Mesendoderm (in vitro differentiated cells): ENCODE measurements around the gene PFAS. TPM values are rescaled to one million over a fixed set of nuclear protein-coding genes. Genes with fewer than 3 reads are reported as not detected.

Experiments
- DNase-seq: peaks from one replicate; pipeline ENCODE4 v3.0.0; 2013
- H2AK5ac ChIP-seq: 2 replicates; pipeline ENCODE4 v1.6.1; 2013; ENCODE audit warnings: low read length, inconsistent platforms
- H2BK120ac ChIP-seq: 2 replicates; pipeline ENCODE4 v1.6.1; 2013; ENCODE audit warnings: low read depth, mild to moderate bottlenecking, low read length, moderate library complexity, mixed read lengths
- H2BK15ac ChIP-seq: replicated peaks from 2 replicates; pipeline ENCODE4 v1.6.1; 2013; ENCODE audit warnings: low read depth, mild to moderate bottlenecking, moderate library complexity
- H2BK5ac ChIP-seq: 2 replicates; pipeline ENCODE4 v1.6.1; 2013; ENCODE audit warnings: low read length, inconsistent platforms
- H3K18ac ChIP-seq: 2 replicates; pipeline ENCODE4 v1.6.1; 2013; ENCODE audit warnings: mild to moderate bottlenecking, low read length, mixed read lengths
- H3K23ac ChIP-seq: one replicate; pipeline ENCODE4 v1.6.1; 2013; ENCODE audit warnings: low read length
- H3K27ac ChIP-seq: 2 replicates; pipeline ENCODE4 v1.5.1; 2013; ENCODE audit warnings: low read depth, mild to moderate bottlenecking, inconsistent platforms, low read length, moderate library complexity
- H3K27me3 ChIP-seq: 2 replicates; pipeline ENCODE4 v1.6.1; 2013; ENCODE audit warnings: low read length, control low read depth, mild to moderate bottlenecking, inconsistent platforms; ENCODE audit not compliant: insufficient read depth, poor library complexity
- H3K36me3 ChIP-seq: 2 replicates; pipeline ENCODE4 v1.6.1; 2013; ENCODE audit warnings: low read length, inconsistent platforms; ENCODE audit not compliant: control insufficient read depth, insufficient read depth
- H3K4ac ChIP-seq: one replicate; pipeline ENCODE4 v1.6.1; 2013; ENCODE audit warnings: low read depth, mild to moderate bottlenecking, low read length, moderate library complexity
- H3K4me1 ChIP-seq: 2 replicates; pipeline ENCODE4 v1.6.1; 2013; ENCODE audit warnings: low read depth, low read length, inconsistent platforms; ENCODE audit not compliant: control insufficient read depth
- H3K4me2 ChIP-seq: 2 replicates; pipeline ENCODE4 v1.6.1; 2013; ENCODE audit warnings: low read length
- H3K4me3 ChIP-seq: 2 replicates; pipeline ENCODE4 v1.5.1; 2013; ENCODE audit warnings: mild to moderate bottlenecking, low read length
- H3K56ac ChIP-seq: one replicate; pipeline ENCODE4 v1.6.1; 2013; ENCODE audit warnings: low read length
- H3K79me1 ChIP-seq: 2 replicates; pipeline ENCODE4 v1.6.1; 2013; ENCODE audit warnings: low read length, inconsistent platforms
- H3K79me2 ChIP-seq: 2 replicates; pipeline ENCODE4 v1.6.1; 2013; ENCODE audit warnings: mild to moderate bottlenecking, low read length; ENCODE audit not compliant: control insufficient read depth, insufficient read depth
- H3K9ac ChIP-seq: 2 replicates; pipeline ENCODE4 v1.6.1; 2013; ENCODE audit warnings: low read length, inconsistent platforms
- H4K5ac ChIP-seq: one replicate; pipeline ENCODE4 v1.6.1; 2013; ENCODE audit warnings: low read length
- H4K8ac ChIP-seq: one replicate; pipeline ENCODE4 v1.6.1; 2013; ENCODE audit warnings: low read depth, mild to moderate bottlenecking, control low read depth, low read length, moderate library complexity
- WGBS: extraction: QIAGEN DNeasy Blood & Tissue Kit; methylation state at CpG from one replicate; pipeline ENCODE4 v1.1.7; 2013; ENCODE audit warnings: low lambda C conversion rate, missing lambda C conversion rate; ENCODE audit not compliant: insufficient coverage; ENCODE audit errors: extremely low coverage; 5-methylcytosine and 5-hydroxymethylcytosine counted together
- polyA plus RNA-seq, 2 experiments: library from polyadenylated mRNA; stranded (reverse); fragments of 200-250 nt; gene quantifications; one replicate each; pipeline ENCODE4 v1.2.3, GENCODE V29; 2013

PFAS gene
- 69.9 TPM for polyA plus RNA-seq (2013, experiment 1 of 2)
- polyA plus RNA-seq (2013, experiment 2 of 2) = 69.8 TPM

- Histone ChIP-seq H3K27me3 (no peaks in the 10 kb centered on the region), H3K27ac (peak within 1 kb of the TSS; percentile 69), H2BK120ac (no peak within 1 kb of the TSS), H3K4me2 (peak within 1 kb of the TSS; percentile 97), H3K4me3 (peak within 1 kb of the TSS; percentile 93), H3K18ac (peak within 1 kb of the TSS; percentile 81), H2BK5ac (peak within 1 kb of the TSS; percentile 51), H2AK5ac (peak within 1 kb of the TSS; percentile 47), H3K4me1 (peaks cover 3% of the 10 kb centered on the region), H3K56ac (peak within 1 kb of the TSS; percentile 95), H3K79me1 (peaks cover 7% of the 10 kb centered on the region), H3K9ac (peak within 1 kb of the TSS; percentile 82), H3K23ac (no peak within 1 kb of the TSS), H3K36me3 (peaks cover 2% of the 10 kb centered on the region), H4K5ac (no peak within 1 kb of the TSS), H4K8ac (no peak within 1 kb of the TSS), H2BK15ac (no peak within 1 kb of the TSS), H3K4ac (peak within 1 kb of the TSS; percentile 59), H3K79me2 (peaks cover 41% of the 10 kb centered on the region)
- WGBS = no CpG with 5 or more reads among the region's 58 CpGs
- DNase-seq = peak; percentile 96
Observed at GRCh38 chr17:8248751-8249607, at the start of gene PFAS. TSS of gene PFAS (plus strand) at chr17:8249289. CDS start at chr17:8253938, 4,649 bp downstream.

- Histone ChIP-seq H3K18ac (no peak overlapping the region), H3K4me2 (no peak overlapping the region), H3K27ac (no peak overlapping the region), H3K79me1 (peaks cover 12% of the 10 kb centered on the region), H2BK15ac (no peak overlapping the region), H3K27me3 (no peaks in the 10 kb centered on the region), H2BK120ac (no peak overlapping the region), H4K5ac (no peak overlapping the region), H3K36me3 (peaks cover 16% of the 10 kb centered on the region), H3K9ac (no peak overlapping the region), H3K4ac (no peak overlapping the region), H3K56ac (no peak overlapping the region), H3K4me1 (peaks cover 2% of the 10 kb centered on the region), H3K23ac (no peak overlapping the region), H2BK5ac (no peak overlapping the region), H3K4me3 (no peak overlapping the region), H3K79me2 (peaks cover 17% of the 10 kb centered on the region), H2AK5ac (no peak overlapping the region), H4K8ac (no peak overlapping the region)
- DNase-seq = no peak
- WGBS = no CpG with 5 or more reads among the region's 19 CpGs
Observed at GRCh38 chr17:8204761-8205555, 44.1 kb upstream of the PFAS start.

- Histone ChIP-seq H2BK15ac (no peak overlapping the region), H3K4ac (no peak overlapping the region), H3K79me2 (peaks cover 19% of the 10 kb centered on the region), H3K56ac (no peak overlapping the region), H3K23ac (no peak overlapping the region), H4K5ac (no peak overlapping the region), H3K4me2 (no peak overlapping the region), H3K18ac (no peak overlapping the region), H3K4me1 (peaks cover 2% of the 10 kb centered on the region), H3K79me1 (peaks cover 12% of the 10 kb centered on the region), H3K27ac (no peak overlapping the region), H4K8ac (no peak overlapping the region), H3K36me3 (peaks cover 14% of the 10 kb centered on the region), H2AK5ac (no peak overlapping the region), H3K4me3 (no peak overlapping the region), H2BK5ac (no peak overlapping the region), H3K27me3 (no peaks in the 10 kb centered on the region), H3K9ac (no peak overlapping the region), H2BK120ac (no peak overlapping the region)
- no peak for DNase-seq
- WGBS = no CpG with 5 or more reads among the region's 12 CpGs
Observed at GRCh38 chr17:8206536-8206935, 42.6 kb upstream of the PFAS start.

- peak within 1 kb of the TSS; percentile 84 for H3K4me2 ChIP-seq
- peak within 1 kb of the TSS; percentile 13 for H3K18ac ChIP-seq
- no CpG with 5 or more reads among the region's 46 CpGs for WGBS
- H3K4me1 ChIP-seq = peaks cover 2% of the 10 kb centered on the region
- H3K79me1 ChIP-seq = peaks cover 12% of the 10 kb centered on the region
- no peak within 1 kb of the TSS for H4K8ac ChIP-seq
- peak within 1 kb of the TSS; percentile 53 for H3K27ac ChIP-seq
- no peaks in the 10 kb centered on the region for H3K27me3 ChIP-seq
- peak within 1 kb of the TSS; percentile 100 for H3K9ac ChIP-seq
- peak; percentile 99 for DNase-seq
- peak within 1 kb of the TSS; percentile 71 for H2AK5ac ChIP-seq
- H2BK5ac ChIP-seq = peak within 1 kb of the TSS; percentile 97
- H2BK120ac ChIP-seq = no peak within 1 kb of the TSS
- H2BK15ac ChIP-seq = no peak within 1 kb of the TSS
- H4K5ac ChIP-seq = no peak within 1 kb of the TSS
- H3K36me3 ChIP-seq = peaks cover 9% of the 10 kb centered on the region
- H3K4ac ChIP-seq = peak within 1 kb of the TSS; percentile 66
- peak within 1 kb of the TSS; percentile 73 for H3K4me3 ChIP-seq
- H3K79me2 ChIP-seq = peaks cover 19% of the 10 kb centered on the region
- H3K56ac ChIP-seq = peak within 1 kb of the TSS; percentile 100
- no peak within 1 kb of the TSS for H3K23ac ChIP-seq
Observed at GRCh38 chr17:8209907-8210760, 39.0 kb upstream of the PFAS start, which contains the start of gene AURKB. TSS of gene AURKB (minus strand) at chr17:8210575. CDS start at chr17:8210224, 351 bp downstream.

GRCh38 chr17:8210761-8211458 lies 38.2 kb upstream of the PFAS start:
- no CpG with 5 or more reads among the region's 22 CpGs for WGBS
- Histone ChIP-seq H2BK15ac (no peak overlapping the region), H3K9ac (peak overlapping the region; percentile 68)

More at GRCh38 chr17:8210761-8211458, 38.2 kb upstream of the PFAS start:
- Histone ChIP-seq H3K27ac (no peak overlapping the region), H3K4me1 (peaks cover 2% of the 10 kb centered on the region), H3K23ac (no peak overlapping the region), H4K5ac (no peak overlapping the region), H4K8ac (no peak overlapping the region), H3K79me1 (peaks cover 12% of the 10 kb centered on the region), H2BK120ac (no peak overlapping the region), H3K4me2 (peak overlapping the region; percentile 41), H2BK5ac (no peak overlapping the region), H3K4me3 (peak overlapping the region; percentile 30), H3K18ac (peak overlapping the region; percentile 13), H3K79me2 (peaks cover 19% of the 10 kb centered on the region), H2AK5ac (no peak overlapping the region), H3K4ac (no peak overlapping the region), H3K36me3 (peaks cover 4% of the 10 kb centered on the region), H3K27me3 (no peaks in the 10 kb centered on the region), H3K56ac (peak overlapping the region; percentile 84)
- no peak for DNase-seq
